ENCODE data around the gene ZNF547. TPM values are rescaled to one million over a fixed set of nuclear protein-coding genes. Genes with fewer than 3 reads are reported as not detected.
A peak's percentile ranks its signal among the peaks of the same experiment; 100 is the strongest.

Gene ZNF547
- polyA plus RNA-seq, 2 of the 4 experiments (the other 2 are of a cell fraction) = 2.0 to 2.9 TPM

DNA sequence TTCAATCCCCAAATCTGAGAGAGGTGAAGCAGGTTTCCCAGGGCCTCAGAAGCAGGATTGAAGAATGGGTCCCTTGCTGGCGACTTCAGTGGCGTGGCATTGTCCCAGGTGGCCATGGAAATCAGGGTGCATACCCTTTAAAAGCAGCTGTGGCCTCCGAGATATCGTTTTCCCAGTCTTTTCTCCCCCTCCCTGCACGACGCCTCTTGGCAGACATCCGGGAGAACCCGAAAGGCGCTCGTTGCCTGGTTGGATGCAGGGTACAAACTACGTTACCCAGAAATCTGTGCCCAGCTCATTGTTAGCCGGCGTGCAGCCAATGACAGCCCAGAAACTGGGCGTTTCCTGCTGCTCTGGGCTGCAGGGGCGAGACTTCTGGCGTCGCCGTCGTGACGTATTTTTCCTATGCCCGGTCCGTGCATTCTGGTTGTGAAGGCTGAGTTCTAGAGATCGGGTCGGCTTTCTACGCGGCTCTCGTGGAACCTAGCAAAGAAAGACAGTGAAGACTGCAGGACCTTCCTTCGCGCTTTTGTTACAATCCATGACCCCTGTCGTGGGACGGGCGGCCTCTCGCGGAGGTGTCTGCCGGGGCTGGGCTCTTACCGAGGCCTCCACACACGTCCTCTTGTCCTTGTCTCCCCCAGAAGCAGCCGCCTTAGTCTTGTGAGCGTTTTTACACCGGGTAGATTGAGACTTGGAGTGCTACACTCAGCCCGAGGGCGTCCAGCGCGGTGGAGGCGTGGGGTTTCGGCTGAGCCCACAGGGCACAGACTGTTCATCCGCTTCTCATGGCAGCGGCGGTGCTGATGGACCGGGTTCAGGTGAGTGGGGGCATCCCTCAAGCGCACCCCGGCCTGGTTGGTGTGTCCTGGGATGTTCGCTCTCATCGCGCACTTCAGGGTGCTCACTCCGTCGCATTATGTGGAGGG, 12.2 kb upstream of the ZNF547 start, which contains the start of gene ZNF304:
TSS of gene ZNF304 (plus strand) at position 395 of the 929 bp plus-strand sequence. CDS start at position 789, 394 bp downstream.
- FAIRE-seq (peak; percentile 54), ATAC-seq (peak; percentile 92 to 100), DNase-seq (ENCODE audit: low read depth in 1 of 2, low spot score in 1 of 2) (peak; percentile 85 to 94)
- TF ChIP-seq, protein P1, sequence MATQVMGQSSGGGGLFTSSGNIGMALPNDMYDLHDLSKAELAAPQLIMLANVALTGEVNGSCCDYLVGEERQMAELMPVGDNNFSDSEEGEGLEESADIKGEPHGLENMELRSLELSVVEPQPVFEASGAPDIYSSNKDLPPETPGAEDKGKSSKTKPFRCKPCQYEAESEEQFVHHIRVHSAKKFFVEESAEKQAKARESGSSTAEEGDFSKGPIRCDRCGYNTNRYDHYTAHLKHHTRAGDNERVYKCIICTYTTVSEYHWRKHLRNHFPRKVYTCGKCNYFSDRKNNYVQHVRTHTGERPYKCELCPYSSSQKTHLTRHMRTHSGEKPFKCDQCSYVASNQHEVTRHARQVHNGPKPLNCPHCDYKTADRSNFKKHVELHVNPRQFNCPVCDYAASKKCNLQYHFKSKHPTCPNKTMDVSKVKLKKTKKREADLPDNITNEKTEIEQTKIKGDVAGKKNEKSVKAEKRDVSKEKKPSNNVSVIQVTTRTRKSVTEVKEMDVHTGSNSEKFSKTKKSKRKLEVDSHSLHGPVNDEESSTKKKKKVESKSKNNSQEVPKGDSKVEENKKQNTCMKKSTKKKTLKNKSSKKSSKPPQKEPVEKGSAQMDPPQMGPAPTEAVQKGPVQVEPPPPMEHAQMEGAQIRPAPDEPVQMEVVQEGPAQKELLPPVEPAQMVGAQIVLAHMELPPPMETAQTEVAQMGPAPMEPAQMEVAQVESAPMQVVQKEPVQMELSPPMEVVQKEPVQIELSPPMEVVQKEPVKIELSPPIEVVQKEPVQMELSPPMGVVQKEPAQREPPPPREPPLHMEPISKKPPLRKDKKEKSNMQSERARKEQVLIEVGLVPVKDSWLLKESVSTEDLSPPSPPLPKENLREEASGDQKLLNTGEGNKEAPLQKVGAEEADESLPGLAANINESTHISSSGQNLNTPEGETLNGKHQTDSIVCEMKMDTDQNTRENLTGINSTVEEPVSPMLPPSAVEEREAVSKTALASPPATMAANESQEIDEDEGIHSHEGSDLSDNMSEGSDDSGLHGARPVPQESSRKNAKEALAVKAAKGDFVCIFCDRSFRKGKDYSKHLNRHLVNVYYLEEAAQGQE (IDR thresholded peaks at IDR 0.05) = no peak
- TF ChIP-seq GATA3 (IDR thresholded peaks at IDR 0.05; ENCODE audit: borderline replicate concordance) = 0 out of 2 replicates have a peak, but pooled peaks have one; percentile 18
- TF ChIP-seq, protein P2, sequence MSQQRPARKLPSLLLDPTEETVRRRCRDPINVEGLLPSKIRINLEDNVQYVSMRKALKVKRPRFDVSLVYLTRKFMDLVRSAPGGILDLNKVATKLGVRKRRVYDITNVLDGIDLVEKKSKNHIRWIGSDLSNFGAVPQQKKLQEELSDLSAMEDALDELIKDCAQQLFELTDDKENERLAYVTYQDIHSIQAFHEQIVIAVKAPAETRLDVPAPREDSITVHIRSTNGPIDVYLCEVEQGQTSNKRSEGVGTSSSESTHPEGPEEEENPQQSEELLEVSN (IDR thresholded peaks at IDR 0.05; ENCODE audit: borderline replicate concordance, low read depth) = peak; percentile 78; the same call in 1 of the 2 replicates
- TF ChIP-seq, protein P3, sequence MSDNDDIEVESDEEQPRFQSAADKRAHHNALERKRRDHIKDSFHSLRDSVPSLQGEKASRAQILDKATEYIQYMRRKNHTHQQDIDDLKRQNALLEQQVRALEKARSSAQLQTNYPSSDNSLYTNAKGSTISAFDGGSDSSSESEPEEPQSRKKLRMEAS (IDR thresholded peaks at IDR 0.05) = peak; percentile 85
- Histone ChIP-seq H3K4me2 (peak within 1 kb of the TSS; percentile 53), H3K27ac (peak within 1 kb of the TSS; percentile 43 to 76; a peak in 4 of 6 replicates), H3K4me1 (no peaks in the 10 kb centered on the region), H3K4me3 (peak within 1 kb of the TSS; percentile 63), H3K9me3 (peaks cover 92% of the 10 kb centered on the region)
- WGBS (ENCODE audit: missing lambda C conversion rate) = 16% methylated on average over 57 of the region's 57 CpGs
- CTCF ChIA-PET = no interaction called here
- POLR2A ChIA-PET = interaction anchor here (0.8 to 1.4 kb wide), 2 partner anchors 12 to 111 kb away, joined by 4 to 12 read pairs; partner anchors contain the start of genes TRAPPC2B, ZNF547 and ZNF805

DNA sequence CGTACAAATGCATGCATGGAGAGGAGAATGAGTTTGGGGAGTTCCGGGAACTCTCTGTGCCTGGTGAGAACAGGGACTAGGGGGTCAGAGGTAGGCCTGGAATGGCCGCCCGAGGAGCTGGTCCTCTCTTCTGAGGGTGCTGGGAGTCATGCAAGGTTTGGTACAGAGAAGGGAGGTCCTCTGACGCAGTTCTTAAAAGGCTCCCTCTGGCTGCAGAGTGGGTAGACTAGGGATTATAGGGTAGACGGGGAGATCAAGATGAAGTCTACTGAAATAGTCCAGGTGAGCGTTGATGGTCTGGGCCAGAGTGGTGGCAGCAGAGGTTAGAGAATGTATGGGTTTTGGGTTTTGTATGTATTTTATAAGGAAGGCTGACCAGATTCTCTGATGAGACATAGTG, 11.5 kb upstream of the ZNF547 start:
- ChIA-PET CTCF (no interaction called here), POLR2A (no interaction called here)
- peak in 1 of 2 experiments; percentile 17; a peak in 2 of 6 replicates for ATAC-seq
- Histone ChIP-seq H3K27ac (no peak overlapping the region), H3K4me3 (peak overlapping the region; percentile 63), H3K9me3 (peaks cover 92% of the 10 kb centered on the region), H3K4me1 (no peaks in the 10 kb centered on the region), H3K4me2 (peak overlapping the region; percentile 53)
- TF ChIP-seq CHD4 (IDR thresholded peaks at IDR 0.05; ENCODE audit: borderline replicate concordance) (no peak), EHMT2 (IDR thresholded peaks at IDR 0.05; ENCODE audit: low read depth) (no peak), NFE2L2 (conservative IDR thresholded peaks at IDR 0.05; ENCODE audit: low read length) (no peak), RARB (CRISPR knock-in tag; IDR thresholded peaks at IDR 0.05) (no peak), SMC3 (IDR thresholded peaks at IDR 0.05) (no peak)
- TF ChIP-seq, protein P4, sequence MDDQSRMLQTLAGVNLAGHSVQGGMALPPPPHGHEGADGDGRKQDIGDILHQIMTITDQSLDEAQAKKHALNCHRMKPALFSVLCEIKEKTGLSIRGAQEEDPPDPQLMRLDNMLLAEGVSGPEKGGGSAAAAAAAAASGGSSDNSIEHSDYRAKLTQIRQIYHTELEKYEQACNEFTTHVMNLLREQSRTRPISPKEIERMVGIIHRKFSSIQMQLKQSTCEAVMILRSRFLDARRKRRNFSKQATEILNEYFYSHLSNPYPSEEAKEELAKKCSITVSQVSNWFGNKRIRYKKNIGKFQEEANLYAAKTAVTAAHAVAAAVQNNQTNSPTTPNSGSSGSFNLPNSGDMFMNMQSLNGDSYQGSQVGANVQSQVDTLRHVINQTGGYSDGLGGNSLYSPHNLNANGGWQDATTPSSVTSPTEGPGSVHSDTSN (IDR thresholded peaks at IDR 0.05) = no peak
- no peak for DNase-seq (ENCODE audit: low read depth in 1 of 2, low spot score in 1 of 2)
- no peak for FAIRE-seq
- 69% methylated on average over 7 of the region's 7 CpGs for WGBS (ENCODE audit: missing lambda C conversion rate)

DNA sequence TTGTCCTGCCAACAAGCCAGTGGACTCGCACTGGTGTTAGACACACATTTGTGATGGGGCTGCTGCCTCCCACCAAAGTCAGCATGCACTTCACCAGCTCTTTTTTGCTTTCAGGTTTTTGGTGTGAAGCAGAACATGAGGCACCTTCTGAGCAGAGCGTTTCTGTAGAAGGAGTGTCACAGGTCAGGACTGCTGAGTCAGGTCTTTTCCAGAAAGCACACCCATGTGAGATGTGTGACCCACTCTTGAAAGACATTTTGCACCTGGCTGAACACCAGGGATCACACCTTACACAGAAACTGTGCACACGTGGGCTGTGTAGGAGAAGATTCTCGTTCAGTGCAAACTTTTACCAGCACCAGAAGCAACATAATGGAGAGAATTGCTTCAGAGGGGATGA, 7.4 kb upstream of the ZNF547 start:
- CTCF ChIA-PET = interaction anchor here (0.5 kb wide), 1 partner anchor 835 kb away, joined by 3 read pairs; no protein-coding TSS in a partner anchor
- TF ChIP-seq MAFK (IDR thresholded peaks at IDR 0.05; ENCODE audit: partially characterized antibody) (peak; percentile 92), KDM1A (IDR thresholded peaks at IDR 0.05; ENCODE audit: low read depth) (no peak), EHF (CRISPR knock-in tag; IDR thresholded peaks at IDR 0.05) (no peak), FOSB (CRISPR knock-in tag; IDR thresholded peaks at IDR 0.05) (no peak), MAZ (IDR thresholded peaks at IDR 0.05; ENCODE audit: borderline replicate concordance, low read depth, low read length) (no peak)
- TF ChIP-seq, protein P1 (IDR thresholded peaks at IDR 0.05) = no peak

More for the DNA sequence above, 7.4 kb upstream of the ZNF547 start:
- DNase-seq (ENCODE audit: low read depth in 1 of 2, low spot score in 1 of 2) = no peak
- peaks cover 98% of the 10 kb centered on the region for H3K9me3 ChIP-seq
- 61% methylated on average over 4 of the region's 4 CpGs for WGBS (ENCODE audit: missing lambda C conversion rate)
- no peak overlapping the region for H3K27ac ChIP-seq
- H3K4me1 ChIP-seq = no peaks in the 10 kb centered on the region
- POLR2A ChIA-PET = no interaction called here
- FAIRE-seq = no peak
- H3K4me2 ChIP-seq = no peak overlapping the region
- H3K4me3 ChIP-seq = no peak overlapping the region
- no peak for ATAC-seq

All from A549 (cell line).